GM12872 (cell line): ENCODE data around the gene DUSP7.

Experiments used
- CTCF ChIP-seq: IDR thresholded peaks from 3 replicates; pipeline ENCODE4 v1.5.1; 2011; ENCODE audit warnings: low read depth, mild to moderate bottlenecking, low read length, moderate library complexity; ENCODE audit not compliant: insufficient read depth

The DUSP7 gene

GRCh38 chr3:52041118-52041731, 15.1 kb downstream of the DUSP7 start:
- TF ChIP-seq CTCF: peak; percentile 31; the same call in 2 of the 3 replicates

DNA sequence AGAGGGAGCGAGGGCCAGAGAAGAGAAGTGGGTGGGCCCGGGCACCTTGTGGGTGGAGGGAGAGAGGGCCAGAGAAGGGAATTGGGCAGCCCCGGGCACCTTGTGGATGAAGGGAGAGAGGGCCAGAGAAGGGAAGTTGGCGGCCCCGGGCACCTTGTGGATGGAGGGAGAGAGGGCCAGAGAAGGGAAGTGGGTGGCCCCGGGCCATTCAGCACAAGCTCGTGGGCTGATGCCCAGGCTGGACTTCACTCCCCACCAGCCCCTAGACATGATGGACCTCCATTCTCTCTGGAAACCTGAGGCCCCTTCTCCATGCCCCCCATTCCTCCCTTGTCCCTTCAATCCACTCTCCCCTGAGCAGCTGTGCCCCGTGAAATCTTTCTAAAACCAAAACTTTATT, 15.8 kb downstream of the DUSP7 start:
- no peak for TF ChIP-seq CTCF

- no peak for TF ChIP-seq CTCF
Observed at GRCh38 chr3:52039846-52040245, 16.5 kb downstream of the DUSP7 start.

- no peak for TF ChIP-seq CTCF
Observed at GRCh38 chr3:52039426-52039825, 16.9 kb downstream of the DUSP7 start.

GRCh38 chr3:52038227-52038626, 18.1 kb downstream of the DUSP7 start:
- TF ChIP-seq CTCF: no peak

DNA sequence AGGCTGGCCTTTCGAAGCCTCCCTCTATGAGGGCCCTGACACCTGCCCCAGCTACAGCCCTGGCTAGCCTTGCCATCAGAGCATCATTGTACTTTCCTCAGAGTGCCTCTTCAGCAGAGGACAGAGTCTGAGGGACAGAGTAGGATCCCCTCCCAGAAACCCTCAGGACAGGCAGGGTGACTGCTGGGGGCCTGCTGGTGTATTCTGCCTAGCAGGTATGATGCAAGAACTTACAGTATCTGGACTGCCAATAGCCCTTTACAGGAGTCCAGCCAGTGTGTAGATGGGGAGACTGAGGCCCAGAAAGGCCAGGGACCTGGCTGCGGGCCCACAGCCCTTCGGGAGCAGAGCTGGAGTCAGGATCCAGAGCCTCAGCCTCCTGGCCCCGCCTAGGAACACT, 19.1 kb downstream of the DUSP7 start:
- TF ChIP-seq CTCF: no peak

- peak; percentile 9; the same call in 1 of the 3 replicates for TF ChIP-seq CTCF
Observed at GRCh38 chr3:52036829-52037228, 19.5 kb downstream of the DUSP7 start.
